ENCODE measurements around the gene SMARCAL1.

- TF ChIP-seq CTCF (IDR thresholded peaks at IDR 0.05) (no peak), POLR2AphosphoS5 (IDR thresholded peaks at IDR 0.05; ENCODE audit: low read depth, low read length) (no peak)
Measured at GRCh38 chr2:216426938-216427337, 14.7 kb downstream of the SMARCAL1 start.
